WTC11 (cell line): ENCODE results near the gene ZBTB4. TPM values are rescaled to one million over a fixed set of nuclear protein-coding genes. Genes with fewer than 3 reads are reported as not detected.
A peak's percentile ranks its signal among the peaks of the same experiment; 100 is the strongest.

ENCODE experiments used
- ATAC-seq: fragments of 200-7000 bp; cut with Tn5 transposase; 2 replicates; pipeline ENCODE4 v1.10.0; 2021; ENCODE audit warnings: mild to moderate bottlenecking, moderate library complexity
- CTCF ChIA-PET: fragments of 300-600 bp; sonication (Branson Sonifier 250); formaldehyde crosslinking; loops from one replicate; lab custom pipeline; 2021; ENCODE audit warnings: antibody characterized with exemption; lab: Charles Lee
- POLR2A ChIA-PET: fragments of 350-600 bp; sonication (Branson Sonifier 250); formaldehyde crosslinking; loops from one replicate; lab custom pipeline; 2021; ENCODE audit warnings: antibody characterized with exemption; lab: Charles Lee
- DNase-seq: peaks from one replicate; pipeline ENCODE4 v3.0.0; 2021; ENCODE audit warnings: low spot score
- H3K27ac Mint-ChIP-seq: 2 replicates; pipeline ENCODE4 v1.8.0; 2021; ENCODE audit warnings: mixed read lengths
- H3K27me3 Mint-ChIP-seq: 2 replicates; pipeline ENCODE4 v1.8.0; 2021; ENCODE audit warnings: low read depth, mild to moderate bottlenecking, moderate library complexity, mixed read lengths
- H3K36me3 Mint-ChIP-seq: 2 replicates; pipeline ENCODE4 v1.8.0; 2021; ENCODE audit warnings: mixed read lengths
- H3K4me1 Mint-ChIP-seq: 2 replicates; pipeline ENCODE4 v1.8.0; 2022; ENCODE audit warnings: mixed read lengths
- H3K4me3 Mint-ChIP-seq: 2 replicates; pipeline ENCODE4 v1.8.0; 2021; ENCODE audit warnings: mild to moderate bottlenecking, moderate library complexity, mixed read lengths
- H3K9me3 Mint-ChIP-seq: 2 replicates; pipeline ENCODE4 v1.8.0; 2021; ENCODE audit warnings: mixed read lengths
- ESRRA ChIP-seq: sonication (generic); formaldehyde crosslinking; IDR thresholded peaks from 2 replicates; pipeline ENCODE4 v1.8.1; 2022; ENCODE audit warnings: mild to moderate bottlenecking, missing genetic modification reagents, borderline replicate concordance
- GABPB1 ChIP-seq: sonication (generic); formaldehyde crosslinking; IDR thresholded peaks from 2 replicates; pipeline ENCODE4 v1.8.1; 2023; ENCODE audit warnings: mild to moderate bottlenecking, missing genetic modification reagents
- NFE2L1 ChIP-seq: sonication (generic); formaldehyde crosslinking; IDR thresholded peaks from 2 replicates; pipeline ENCODE4 v1.8.1; 2023; ENCODE audit warnings: missing genetic modification reagents
- NR3C1 ChIP-seq: sonication (generic); formaldehyde crosslinking; conservative IDR thresholded peaks from 2 replicates; pipeline ENCODE4 v1.8.1; 2023; ENCODE audit warnings: low read depth, mild to moderate bottlenecking, missing genetic modification reagents
- SMAD4 ChIP-seq: sonication (generic); formaldehyde crosslinking; IDR thresholded peaks from 2 replicates; pipeline ENCODE4 v1.8.0; 2022; ENCODE audit warnings: mild to moderate bottlenecking, missing genetic modification reagents
- SOX15 ChIP-seq: fragments of 250-450 bp; sonication (Bioruptor Pico); IDR thresholded peaks from 2 replicates; pipeline ENCODE4 v1.9.0; 2021; ENCODE audit warnings: mild to moderate bottlenecking
- SP1 ChIP-seq: sonication (generic); formaldehyde crosslinking; conservative IDR thresholded peaks from 2 replicates; pipeline ENCODE4 v1.8.1; 2022; ENCODE audit warnings: missing genetic modification reagents
- TEAD4 ChIP-seq: sonication (generic); formaldehyde crosslinking; IDR thresholded peaks from 2 replicates; pipeline ENCODE4 v1.8.0; 2022; ENCODE audit warnings: mild to moderate bottlenecking, missing genetic modification reagents
- ZBTB21 ChIP-seq: sonication (generic); formaldehyde crosslinking; IDR thresholded peaks from 2 replicates; pipeline ENCODE4 v1.8.1; 2023; ENCODE audit warnings: mild to moderate bottlenecking, missing genetic modification reagents, borderline replicate concordance
- ZNF219 ChIP-seq: sonication (generic); formaldehyde crosslinking; IDR thresholded peaks from 2 replicates; pipeline ENCODE4 v1.8.0; 2023; ENCODE audit warnings: missing genetic modification reagents, mild to moderate bottlenecking, borderline replicate concordance
- total RNA-seq: library from RNA; stranded (reverse); gene quantifications from 3 replicates; pipeline ENCODE4 v1.2.3, GENCODE V29; 2021
- TF ChIP-seq, protein P1 (sequence below): fragments of 250-450 bp; sonication (Bioruptor Pico); IDR thresholded peaks from 2 replicates; pipeline ENCODE4 v1.9.0; 2021; ENCODE audit warnings: mild to moderate bottlenecking
- TF ChIP-seq, protein P2 (sequence below): sonication (generic); formaldehyde crosslinking; IDR thresholded peaks from 2 replicates; pipeline ENCODE4 v1.8.1; 2023; ENCODE audit warnings: mild to moderate bottlenecking, missing genetic modification reagents, moderate library complexity
- TF ChIP-seq, protein P3 (sequence below): sonication (generic); formaldehyde crosslinking; IDR thresholded peaks from 2 replicates; pipeline ENCODE4 v1.8.0; 2022; ENCODE audit warnings: missing genetic modification reagents
- TF ChIP-seq, protein P4 (sequence below): fragments of 250-450 bp; sonication (Bioruptor Pico); IDR thresholded peaks from 2 replicates; pipeline ENCODE4 v1.9.0; 2021; ENCODE audit warnings: mild to moderate bottlenecking, borderline replicate concordance
- TF ChIP-seq, protein P5 (sequence below): sonication (generic); formaldehyde crosslinking; IDR thresholded peaks from 2 replicates; pipeline ENCODE4 v1.8.1; 2022; ENCODE audit warnings: missing genetic modification reagents, borderline replicate concordance
- TF ChIP-seq, protein P6 (sequence below): sonication (generic); formaldehyde crosslinking; IDR thresholded peaks from 2 replicates; pipeline ENCODE4 v1.8.1; 2022; ENCODE audit warnings: low read depth, missing genetic modification reagents, borderline replicate concordance
- TF ChIP-seq, protein P7 (sequence below): fragments of 200-600 bp; IDR thresholded peaks from 2 replicates; pipeline ENCODE4 v1.8.0; 2022; ENCODE audit warnings: antibody characterized with exemption
- TF ChIP-seq, protein P8 (sequence below): sonication (generic); formaldehyde crosslinking; IDR thresholded peaks from 2 replicates; pipeline ENCODE4 v1.8.1; 2023; ENCODE audit warnings: mild to moderate bottlenecking, missing genetic modification reagents

ZBTB4 gene
- total RNA-seq, 1 experiment from 2014 or later = 14.6 TPM

DNA sequence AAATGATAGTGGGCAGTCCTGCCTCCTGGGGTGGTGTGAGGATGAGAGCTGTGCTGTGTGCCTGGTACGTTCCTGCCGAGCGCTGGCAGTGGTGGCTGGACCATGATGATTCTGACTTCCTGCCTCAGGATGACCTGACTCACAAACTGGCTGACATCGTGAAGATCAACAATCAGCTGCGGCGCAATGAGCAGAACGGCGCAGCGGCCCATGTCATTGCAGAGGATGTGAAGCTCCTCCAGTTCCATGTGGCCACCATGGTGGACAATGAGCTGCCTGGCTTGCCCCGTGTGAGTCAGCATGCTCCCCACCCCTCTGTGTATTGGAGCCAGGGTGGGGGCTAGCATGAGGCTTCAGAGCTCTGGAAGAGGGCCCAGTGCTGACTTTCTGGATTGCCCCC, 17.8 kb upstream of the ZBTB4 start:
- ATAC-seq (no peak), DNase-seq (no peak)
- H3K4me1 Mint-ChIP-seq = no peaks in the 10 kb centered on the region
- H3K9me3 Mint-ChIP-seq = no peaks in the 10 kb centered on the region
- TF ChIP-seq SP1 (CRISPR knock-in tag) = no peak
- no peak for TF ChIP-seq TEAD4 (CRISPR knock-in tag)
- TF ChIP-seq, protein P1, sequence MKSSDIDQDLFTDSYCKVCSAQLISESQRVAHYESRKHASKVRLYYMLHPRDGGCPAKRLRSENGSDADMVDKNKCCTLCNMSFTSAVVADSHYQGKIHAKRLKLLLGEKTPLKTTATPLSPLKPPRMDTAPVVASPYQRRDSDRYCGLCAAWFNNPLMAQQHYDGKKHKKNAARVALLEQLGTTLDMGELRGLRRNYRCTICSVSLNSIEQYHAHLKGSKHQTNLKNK (CRISPR knock-in tag) = no peak
- TF ChIP-seq, protein P2, sequence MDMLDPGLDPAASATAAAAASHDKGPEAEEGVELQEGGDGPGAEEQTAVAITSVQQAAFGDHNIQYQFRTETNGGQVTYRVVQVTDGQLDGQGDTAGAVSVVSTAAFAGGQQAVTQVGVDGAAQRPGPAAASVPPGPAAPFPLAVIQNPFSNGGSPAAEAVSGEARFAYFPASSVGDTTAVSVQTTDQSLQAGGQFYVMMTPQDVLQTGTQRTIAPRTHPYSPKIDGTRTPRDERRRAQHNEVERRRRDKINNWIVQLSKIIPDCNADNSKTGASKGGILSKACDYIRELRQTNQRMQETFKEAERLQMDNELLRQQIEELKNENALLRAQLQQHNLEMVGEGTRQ (CRISPR knock-in tag) = no peak
- no peak for TF ChIP-seq NR3C1
- TF ChIP-seq, protein P3, sequence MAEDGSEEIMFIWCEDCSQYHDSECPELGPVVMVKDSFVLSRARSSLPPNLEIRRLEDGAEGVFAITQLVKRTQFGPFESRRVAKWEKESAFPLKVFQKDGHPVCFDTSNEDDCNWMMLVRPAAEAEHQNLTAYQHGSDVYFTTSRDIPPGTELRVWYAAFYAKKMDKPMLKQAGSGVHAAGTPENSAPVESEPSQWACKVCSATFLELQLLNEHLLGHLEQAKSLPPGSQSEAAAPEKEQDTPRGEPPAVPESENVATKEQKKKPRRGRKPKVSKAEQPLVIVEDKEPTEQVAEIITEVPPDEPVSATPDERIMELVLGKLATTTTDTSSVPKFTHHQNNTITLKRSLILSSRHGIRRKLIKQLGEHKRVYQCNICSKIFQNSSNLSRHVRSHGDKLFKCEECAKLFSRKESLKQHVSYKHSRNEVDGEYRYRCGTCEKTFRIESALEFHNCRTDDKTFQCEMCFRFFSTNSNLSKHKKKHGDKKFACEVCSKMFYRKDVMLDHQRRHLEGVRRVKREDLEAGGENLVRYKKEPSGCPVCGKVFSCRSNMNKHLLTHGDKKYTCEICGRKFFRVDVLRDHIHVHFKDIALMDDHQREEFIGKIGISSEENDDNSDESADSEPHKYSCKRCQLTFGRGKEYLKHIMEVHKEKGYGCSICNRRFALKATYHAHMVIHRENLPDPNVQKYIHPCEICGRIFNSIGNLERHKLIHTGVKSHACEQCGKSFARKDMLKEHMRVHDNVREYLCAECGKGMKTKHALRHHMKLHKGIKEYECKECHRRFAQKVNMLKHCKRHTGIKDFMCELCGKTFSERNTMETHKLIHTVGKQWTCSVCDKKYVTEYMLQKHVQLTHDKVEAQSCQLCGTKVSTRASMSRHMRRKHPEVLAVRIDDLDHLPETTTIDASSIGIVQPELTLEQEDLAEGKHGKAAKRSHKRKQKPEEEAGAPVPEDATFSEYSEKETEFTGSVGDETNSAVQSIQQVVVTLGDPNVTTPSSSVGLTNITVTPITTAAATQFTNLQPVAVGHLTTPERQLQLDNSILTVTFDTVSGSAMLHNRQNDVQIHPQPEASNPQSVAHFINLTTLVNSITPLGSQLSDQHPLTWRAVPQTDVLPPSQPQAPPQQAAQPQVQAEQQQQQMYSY (CRISPR knock-in tag) = no peak
- no peak for TF ChIP-seq NFE2L1
- no peak for TF ChIP-seq GABPB1 (CRISPR knock-in tag)
- TF ChIP-seq, protein P4, sequence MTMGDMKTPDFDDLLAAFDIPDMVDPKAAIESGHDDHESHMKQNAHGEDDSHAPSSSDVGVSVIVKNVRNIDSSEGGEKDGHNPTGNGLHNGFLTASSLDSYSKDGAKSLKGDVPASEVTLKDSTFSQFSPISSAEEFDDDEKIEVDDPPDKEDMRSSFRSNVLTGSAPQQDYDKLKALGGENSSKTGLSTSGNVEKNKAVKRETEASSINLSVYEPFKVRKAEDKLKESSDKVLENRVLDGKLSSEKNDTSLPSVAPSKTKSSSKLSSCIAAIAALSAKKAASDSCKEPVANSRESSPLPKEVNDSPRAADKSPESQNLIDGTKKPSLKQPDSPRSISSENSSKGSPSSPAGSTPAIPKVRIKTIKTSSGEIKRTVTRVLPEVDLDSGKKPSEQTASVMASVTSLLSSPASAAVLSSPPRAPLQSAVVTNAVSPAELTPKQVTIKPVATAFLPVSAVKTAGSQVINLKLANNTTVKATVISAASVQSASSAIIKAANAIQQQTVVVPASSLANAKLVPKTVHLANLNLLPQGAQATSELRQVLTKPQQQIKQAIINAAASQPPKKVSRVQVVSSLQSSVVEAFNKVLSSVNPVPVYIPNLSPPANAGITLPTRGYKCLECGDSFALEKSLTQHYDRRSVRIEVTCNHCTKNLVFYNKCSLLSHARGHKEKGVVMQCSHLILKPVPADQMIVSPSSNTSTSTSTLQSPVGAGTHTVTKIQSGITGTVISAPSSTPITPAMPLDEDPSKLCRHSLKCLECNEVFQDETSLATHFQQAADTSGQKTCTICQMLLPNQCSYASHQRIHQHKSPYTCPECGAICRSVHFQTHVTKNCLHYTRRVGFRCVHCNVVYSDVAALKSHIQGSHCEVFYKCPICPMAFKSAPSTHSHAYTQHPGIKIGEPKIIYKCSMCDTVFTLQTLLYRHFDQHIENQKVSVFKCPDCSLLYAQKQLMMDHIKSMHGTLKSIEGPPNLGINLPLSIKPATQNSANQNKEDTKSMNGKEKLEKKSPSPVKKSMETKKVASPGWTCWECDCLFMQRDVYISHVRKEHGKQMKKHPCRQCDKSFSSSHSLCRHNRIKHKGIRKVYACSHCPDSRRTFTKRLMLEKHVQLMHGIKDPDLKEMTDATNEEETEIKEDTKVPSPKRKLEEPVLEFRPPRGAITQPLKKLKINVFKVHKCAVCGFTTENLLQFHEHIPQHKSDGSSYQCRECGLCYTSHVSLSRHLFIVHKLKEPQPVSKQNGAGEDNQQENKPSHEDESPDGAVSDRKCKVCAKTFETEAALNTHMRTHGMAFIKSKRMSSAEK (CRISPR knock-in tag) = no peak
- no peak for TF ChIP-seq ESRRA (CRISPR knock-in tag)
- TF ChIP-seq, protein P5, sequence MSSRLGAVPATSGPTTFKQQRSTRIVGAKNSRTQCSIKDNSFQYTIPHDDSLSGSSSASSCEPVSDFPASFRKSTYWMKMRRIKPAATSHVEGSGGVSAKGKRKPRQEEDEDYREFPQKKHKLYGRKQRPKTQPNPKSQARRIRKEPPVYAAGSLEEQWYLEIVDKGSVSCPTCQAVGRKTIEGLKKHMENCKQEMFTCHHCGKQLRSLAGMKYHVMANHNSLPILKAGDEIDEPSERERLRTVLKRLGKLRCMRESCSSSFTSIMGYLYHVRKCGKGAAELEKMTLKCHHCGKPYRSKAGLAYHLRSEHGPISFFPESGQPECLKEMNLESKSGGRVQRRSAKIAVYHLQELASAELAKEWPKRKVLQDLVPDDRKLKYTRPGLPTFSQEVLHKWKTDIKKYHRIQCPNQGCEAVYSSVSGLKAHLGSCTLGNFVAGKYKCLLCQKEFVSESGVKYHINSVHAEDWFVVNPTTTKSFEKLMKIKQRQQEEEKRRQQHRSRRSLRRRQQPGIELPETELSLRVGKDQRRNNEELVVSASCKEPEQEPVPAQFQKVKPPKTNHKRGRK (CRISPR knock-in tag) = no peak
- ChIA-PET CTCF (interaction anchor here (0.6 kb wide), 1 partner anchor 63 kb away, joined by 3 read pairs; no protein-coding TSS in a partner anchor), POLR2A (interaction anchor here (0.5 to 1.2 kb wide), 2 partner anchors 11 to 147 kb away, joined by 3 to 13 read pairs; no protein-coding TSS in a partner anchor)
- peaks cover 79% of the 10 kb centered on the region for H3K36me3 Mint-ChIP-seq
- H3K27ac Mint-ChIP-seq = no peak overlapping the region
- H3K27me3 Mint-ChIP-seq = no peaks in the 10 kb centered on the region
- H3K4me3 Mint-ChIP-seq = no peak overlapping the region

DNA sequence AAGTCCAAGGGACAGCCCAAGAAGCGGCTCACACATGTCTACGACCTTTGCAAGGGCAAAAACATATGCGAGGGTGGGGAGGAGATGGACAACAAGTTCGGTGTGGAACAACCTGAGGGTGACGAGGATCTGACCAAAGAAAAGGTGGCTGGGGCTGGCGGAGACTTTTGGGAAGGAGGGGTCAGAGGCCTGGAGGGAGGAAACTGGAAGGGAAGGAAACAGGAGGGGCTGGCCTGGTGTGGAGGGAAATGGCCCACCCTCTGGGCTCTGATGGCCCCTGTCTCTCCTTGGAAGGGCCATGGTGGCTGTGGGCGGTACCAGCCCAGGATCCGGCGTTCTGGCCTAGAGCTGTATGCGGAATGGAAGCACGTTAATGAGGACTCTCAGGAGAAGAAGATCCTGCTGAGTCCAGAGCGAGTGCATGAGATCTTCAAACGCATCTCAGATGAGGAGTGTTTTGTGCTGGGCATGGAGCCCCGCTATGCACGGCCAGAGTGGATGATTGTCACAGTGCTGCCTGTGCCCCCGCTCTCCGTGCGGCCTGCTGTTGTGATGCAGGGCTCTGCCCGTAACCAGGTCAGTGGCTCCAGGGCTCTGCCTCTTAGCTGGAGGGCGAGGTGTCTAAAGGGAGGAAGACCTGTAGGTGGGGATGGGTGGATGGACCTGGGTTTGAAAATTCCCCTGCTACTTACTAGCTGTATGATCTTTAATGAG, 17.2 kb upstream of the ZBTB4 start:
- TF ChIP-seq ZNF219 (CRISPR knock-in tag) (no peak), ZBTB21 (CRISPR knock-in tag) (no peak), SMAD4 (CRISPR knock-in tag) (no peak), SOX15 (CRISPR knock-in tag) (no peak)
- TF ChIP-seq, protein P6, sequence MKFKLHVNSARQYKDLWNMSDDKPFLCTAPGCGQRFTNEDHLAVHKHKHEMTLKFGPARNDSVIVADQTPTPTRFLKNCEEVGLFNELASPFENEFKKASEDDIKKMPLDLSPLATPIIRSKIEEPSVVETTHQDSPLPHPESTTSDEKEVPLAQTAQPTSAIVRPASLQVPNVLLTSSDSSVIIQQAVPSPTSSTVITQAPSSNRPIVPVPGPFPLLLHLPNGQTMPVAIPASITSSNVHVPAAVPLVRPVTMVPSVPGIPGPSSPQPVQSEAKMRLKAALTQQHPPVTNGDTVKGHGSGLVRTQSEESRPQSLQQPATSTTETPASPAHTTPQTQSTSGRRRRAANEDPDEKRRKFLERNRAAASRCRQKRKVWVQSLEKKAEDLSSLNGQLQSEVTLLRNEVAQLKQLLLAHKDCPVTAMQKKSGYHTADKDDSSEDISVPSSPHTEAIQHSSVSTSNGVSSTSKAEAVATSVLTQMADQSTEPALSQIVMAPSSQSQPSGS (CRISPR knock-in tag) = no peak
- TF ChIP-seq, protein P7, sequence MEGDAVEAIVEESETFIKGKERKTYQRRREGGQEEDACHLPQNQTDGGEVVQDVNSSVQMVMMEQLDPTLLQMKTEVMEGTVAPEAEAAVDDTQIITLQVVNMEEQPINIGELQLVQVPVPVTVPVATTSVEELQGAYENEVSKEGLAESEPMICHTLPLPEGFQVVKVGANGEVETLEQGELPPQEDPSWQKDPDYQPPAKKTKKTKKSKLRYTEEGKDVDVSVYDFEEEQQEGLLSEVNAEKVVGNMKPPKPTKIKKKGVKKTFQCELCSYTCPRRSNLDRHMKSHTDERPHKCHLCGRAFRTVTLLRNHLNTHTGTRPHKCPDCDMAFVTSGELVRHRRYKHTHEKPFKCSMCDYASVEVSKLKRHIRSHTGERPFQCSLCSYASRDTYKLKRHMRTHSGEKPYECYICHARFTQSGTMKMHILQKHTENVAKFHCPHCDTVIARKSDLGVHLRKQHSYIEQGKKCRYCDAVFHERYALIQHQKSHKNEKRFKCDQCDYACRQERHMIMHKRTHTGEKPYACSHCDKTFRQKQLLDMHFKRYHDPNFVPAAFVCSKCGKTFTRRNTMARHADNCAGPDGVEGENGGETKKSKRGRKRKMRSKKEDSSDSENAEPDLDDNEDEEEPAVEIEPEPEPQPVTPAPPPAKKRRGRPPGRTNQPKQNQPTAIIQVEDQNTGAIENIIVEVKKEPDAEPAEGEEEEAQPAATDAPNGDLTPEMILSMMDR = no peak
- TF ChIP-seq, protein P8, sequence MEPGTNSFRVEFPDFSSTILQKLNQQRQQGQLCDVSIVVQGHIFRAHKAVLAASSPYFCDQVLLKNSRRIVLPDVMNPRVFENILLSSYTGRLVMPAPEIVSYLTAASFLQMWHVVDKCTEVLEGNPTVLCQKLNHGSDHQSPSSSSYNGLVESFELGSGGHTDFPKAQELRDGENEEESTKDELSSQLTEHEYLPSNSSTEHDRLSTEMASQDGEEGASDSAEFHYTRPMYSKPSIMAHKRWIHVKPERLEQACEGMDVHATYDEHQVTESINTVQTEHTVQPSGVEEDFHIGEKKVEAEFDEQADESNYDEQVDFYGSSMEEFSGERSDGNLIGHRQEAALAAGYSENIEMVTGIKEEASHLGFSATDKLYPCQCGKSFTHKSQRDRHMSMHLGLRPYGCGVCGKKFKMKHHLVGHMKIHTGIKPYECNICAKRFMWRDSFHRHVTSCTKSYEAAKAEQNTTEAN (CRISPR knock-in tag) = no peak
- TF ChIP-seq, all 79 proteins: peak for 0
- H3K4me3 Mint-ChIP-seq = no peak overlapping the region
- H3K4me1 Mint-ChIP-seq = peaks cover 3% of the 10 kb centered on the region
- ATAC-seq (no peak), DNase-seq (no peak)
- peak overlapping the region; percentile 41; the same call in 1 of the 2 replicates for H3K27ac Mint-ChIP-seq
- CTCF ChIA-PET = no interaction called here
- H3K27me3 Mint-ChIP-seq = no peaks in the 10 kb centered on the region
- H3K36me3 Mint-ChIP-seq = peaks cover 76% of the 10 kb centered on the region
- H3K9me3 Mint-ChIP-seq = no peaks in the 10 kb centered on the region
- POLR2A ChIA-PET = interaction anchor here (1.2 kb wide), 1 partner anchor 11 kb away, joined by 13 read pairs; no protein-coding TSS in a partner anchor
